ENCODE data around the gene TANC1. TPM values are rescaled to one million over a fixed set of nuclear protein-coding genes. Genes with fewer than 3 reads are reported as not detected.

TANC1 gene
- total RNA-seq, 1 donor from 2014 or later: 45.0 TPM

- H3K27me3 ChIP-seq (ENCODE audit: insufficient read depth, low read length): no peaks in the 10 kb centered on the region
- H3K79me2 ChIP-seq (ENCODE audit: insufficient read depth, low read length): peaks cover 40% of the 10 kb centered on the region
- no peak for FAIRE-seq
- H3K4me3 ChIP-seq (ENCODE audit: insufficient read depth, low read depth, low read length): no peak overlapping the region
- Mint-ChIP-seq H3K9me3 (ENCODE audit: unreplicated experiment) (no peaks in the 10 kb centered on the region), H3K27ac (ENCODE audit: unreplicated experiment) (no peak overlapping the region), H3K4me1 (ENCODE audit: low read depth, unreplicated experiment) (peaks cover 22% of the 10 kb centered on the region), H3K36me3 (ENCODE audit: low read depth, unreplicated experiment) (peaks cover 20% of the 10 kb centered on the region), H3K27me3 (ENCODE audit: low read depth, unreplicated experiment) (no peaks in the 10 kb centered on the region), H3K4me3 (ENCODE audit: unreplicated experiment) (no peak overlapping the region)
- no peak overlapping the region for H3K4me2 ChIP-seq (ENCODE audit: low read length)
- no peaks in the 10 kb centered on the region for H4K20me1 ChIP-seq (ENCODE audit: insufficient read depth, low read length)
- H3K9me3 ChIP-seq (ENCODE audit: insufficient read depth, low read depth, low read length): no peaks in the 10 kb centered on the region
- H3K4me1 ChIP-seq (ENCODE audit: insufficient read depth, low read length): peaks cover 33% of the 10 kb centered on the region
- H2AFZ ChIP-seq (ENCODE audit: low read depth, low read length): no peak overlapping the region
- TF ChIP-seq EZH2 (IDR thresholded peaks at IDR 0.05; ENCODE audit: insufficient read depth, low read length) (no peak), CTCF (IDR thresholded peaks at IDR 0.05; ENCODE audit: insufficient read depth, low read depth, low read length) (no peak)
- H3K9ac ChIP-seq (ENCODE audit: low read length): no peak overlapping the region
- DNase-seq (ENCODE audit: low read depth): no peak
- no peak overlapping the region for H3K27ac ChIP-seq (ENCODE audit: low read depth, low read length)
- no peaks in the 10 kb centered on the region for H3K36me3 ChIP-seq (ENCODE audit: insufficient read depth, low read length)
These were observed 110.0 kb downstream of the TANC1 start for GRCh38 chr2:159078443-159078842.

- FAIRE-seq (no peak), DNase-seq (ENCODE audit: low read depth) (no peak)
- no peak overlapping the region for H3K9ac ChIP-seq (ENCODE audit: low read length)
- peaks cover 34% of the 10 kb centered on the region for H3K4me1 ChIP-seq (ENCODE audit: insufficient read depth, low read length)
- no peak overlapping the region for H3K27ac ChIP-seq (ENCODE audit: low read depth, low read length)
- H3K27me3 Mint-ChIP-seq (ENCODE audit: low read depth, unreplicated experiment): no peaks in the 10 kb centered on the region
- H3K9me3 ChIP-seq (ENCODE audit: insufficient read depth, low read depth, low read length): no peaks in the 10 kb centered on the region
- H3K4me1 Mint-ChIP-seq (ENCODE audit: low read depth, unreplicated experiment): peaks cover 23% of the 10 kb centered on the region
- no peaks in the 10 kb centered on the region for H3K36me3 ChIP-seq (ENCODE audit: insufficient read depth, low read length)
- no peaks in the 10 kb centered on the region for H3K9me3 Mint-ChIP-seq (ENCODE audit: unreplicated experiment)
- TF ChIP-seq CTCF (IDR thresholded peaks at IDR 0.05; ENCODE audit: insufficient read depth, low read depth, low read length): no peak
- TF ChIP-seq EZH2 (IDR thresholded peaks at IDR 0.05; ENCODE audit: insufficient read depth, low read length): no peak
- H3K36me3 Mint-ChIP-seq (ENCODE audit: low read depth, unreplicated experiment): peaks cover 24% of the 10 kb centered on the region
- H3K4me3 Mint-ChIP-seq (ENCODE audit: unreplicated experiment): no peak overlapping the region
- H3K4me3 ChIP-seq (ENCODE audit: insufficient read depth, low read depth, low read length): no peak overlapping the region
- peaks cover 38% of the 10 kb centered on the region for H3K79me2 ChIP-seq (ENCODE audit: insufficient read depth, low read length)
- H3K27ac Mint-ChIP-seq (ENCODE audit: unreplicated experiment): no peak overlapping the region
- H3K27me3 ChIP-seq (ENCODE audit: insufficient read depth, low read length): no peaks in the 10 kb centered on the region
- no peak overlapping the region for H3K4me2 ChIP-seq (ENCODE audit: low read length)
- H2AFZ ChIP-seq (ENCODE audit: low read depth, low read length): no peak overlapping the region
- no peaks in the 10 kb centered on the region for H4K20me1 ChIP-seq (ENCODE audit: insufficient read depth, low read length)
These were observed 112.2 kb downstream of the TANC1 start for GRCh38 chr2:159080641-159081040.

- Mint-ChIP-seq H3K27me3 (ENCODE audit: low read depth, unreplicated experiment) (no peaks in the 10 kb centered on the region), H3K4me1 (ENCODE audit: low read depth, unreplicated experiment) (peaks cover 22% of the 10 kb centered on the region), H3K4me3 (ENCODE audit: unreplicated experiment) (no peak overlapping the region), H3K27ac (ENCODE audit: unreplicated experiment) (no peak overlapping the region), H3K36me3 (ENCODE audit: low read depth, unreplicated experiment) (peaks cover 25% of the 10 kb centered on the region), H3K9me3 (ENCODE audit: unreplicated experiment) (no peaks in the 10 kb centered on the region)
- H3K27me3 ChIP-seq (ENCODE audit: insufficient read depth, low read length): no peaks in the 10 kb centered on the region
- H3K9ac ChIP-seq (ENCODE audit: low read length): no peak overlapping the region
- H3K4me2 ChIP-seq (ENCODE audit: low read length): no peak overlapping the region
- H3K36me3 ChIP-seq (ENCODE audit: insufficient read depth, low read length): no peaks in the 10 kb centered on the region
- no peaks in the 10 kb centered on the region for H3K9me3 ChIP-seq (ENCODE audit: insufficient read depth, low read depth, low read length)
- DNase-seq (ENCODE audit: low read depth): no peak
- FAIRE-seq: no peak
- no peak overlapping the region for H2AFZ ChIP-seq (ENCODE audit: low read depth, low read length)
- H3K27ac ChIP-seq (ENCODE audit: low read depth, low read length): no peak overlapping the region
- H4K20me1 ChIP-seq (ENCODE audit: insufficient read depth, low read length): no peaks in the 10 kb centered on the region
- TF ChIP-seq EZH2 (IDR thresholded peaks at IDR 0.05; ENCODE audit: insufficient read depth, low read length): no peak
- no peak for TF ChIP-seq CTCF (IDR thresholded peaks at IDR 0.05; ENCODE audit: insufficient read depth, low read depth, low read length)
- peaks cover 52% of the 10 kb centered on the region for H3K79me2 ChIP-seq (ENCODE audit: insufficient read depth, low read length)
- H3K4me3 ChIP-seq (ENCODE audit: insufficient read depth, low read depth, low read length): no peak overlapping the region
- peaks cover 34% of the 10 kb centered on the region for H3K4me1 ChIP-seq (ENCODE audit: insufficient read depth, low read length)
These were observed 113.7 kb downstream of the TANC1 start for GRCh38 chr2:159082119-159082518.

Data from astrocyte (in vitro differentiated cells and primary cell).